ENCODE data around the gene STON1.

Gene STON1

GRCh38 chr2:48626047-48626446 is 96.1 kb downstream of the STON1 start:
- Histone ChIP-seq H2AFZ (ENCODE audit: low read length) (no peak overlapping the region), H4K8ac (ENCODE audit: low read depth, low read length) (no peak overlapping the region), H2BK12ac (ENCODE audit: low read length) (no peak overlapping the region), H3K79me1 (ENCODE audit: low read depth, low read length) (no peaks in the 10 kb centered on the region), H2BK5ac (ENCODE audit: low read length) (no peak overlapping the region), H2BK15ac (ENCODE audit: low read length) (no peak overlapping the region), H2BK120ac (ENCODE audit: low read depth, low read length) (no peak overlapping the region), H3K14ac (ENCODE audit: low read length) (no peak overlapping the region), H3K36me3 (replicated peaks in 1 of 2; ENCODE audit: control insufficient read depth in 2 of 2, insufficient read depth in 2 of 2, low read length in 2 of 2) (no peaks in the 10 kb centered on the region), H4K91ac (ENCODE audit: low read depth, low read length, poor library complexity) (no peak overlapping the region), H3K27me3 (ENCODE audit: control insufficient read depth in 3 of 3, insufficient read depth in 3 of 3, low read depth in 1 of 3, low read length in 3 of 3) (no peaks in the 10 kb centered on the region), H2AK5ac (ENCODE audit: low read depth, low read length) (no peak overlapping the region), H3K23ac (ENCODE audit: low read depth, low read length, poor library complexity) (no peak overlapping the region), H3K9ac (ENCODE audit: low read depth, low read length, poor library complexity) (no peak overlapping the region), H3K4me1 (ENCODE audit: control insufficient read depth in 2 of 2, insufficient read depth in 1 of 2, low read depth in 1 of 2, low read length in 2 of 2) (no peaks in the 10 kb centered on the region), H3K18ac (ENCODE audit: low read length) (no peak overlapping the region), H3K4me3 (ENCODE audit: low read length in 2 of 2) (no peak overlapping the region), H3K4me2 (ENCODE audit: insufficient read depth, low read length, poor library complexity, severe bottlenecking) (no peak overlapping the region), H3K27ac (replicated peaks; ENCODE audit: low read length) (no peak overlapping the region), H3K4ac (ENCODE audit: low read length) (no peak overlapping the region), H3K9me3 (replicated peaks in 1 of 2; ENCODE audit: control insufficient read depth in 2 of 2, insufficient read depth in 1 of 2, low read depth in 1 of 2, low read length in 2 of 2) (no peaks in the 10 kb centered on the region)
- DNase-seq (ENCODE audit: low spot score): no peak

GRCh38 chr2:48633143-48633542 is 103.2 kb downstream of the STON1 start:
- Histone ChIP-seq H3K79me1 (ENCODE audit: low read depth, low read length) (no peaks in the 10 kb centered on the region), H3K36me3 (replicated peaks in 1 of 2; ENCODE audit: control insufficient read depth in 2 of 2, insufficient read depth in 2 of 2, low read length in 2 of 2) (no peaks in the 10 kb centered on the region), H2AFZ (ENCODE audit: low read length) (no peak overlapping the region), H3K18ac (ENCODE audit: low read length) (no peak overlapping the region), H3K27ac (replicated peaks; ENCODE audit: low read length) (no peak overlapping the region), H3K4me3 (ENCODE audit: low read length in 2 of 2) (no peak overlapping the region), H4K8ac (ENCODE audit: low read depth, low read length) (no peak overlapping the region), H2BK12ac (ENCODE audit: low read length) (no peak overlapping the region), H3K4me1 (ENCODE audit: control insufficient read depth in 2 of 2, insufficient read depth in 1 of 2, low read depth in 1 of 2, low read length in 2 of 2) (no peaks in the 10 kb centered on the region), H2BK5ac (ENCODE audit: low read length) (no peak overlapping the region), H3K9me3 (replicated peaks in 1 of 2; ENCODE audit: control insufficient read depth in 2 of 2, insufficient read depth in 1 of 2, low read depth in 1 of 2, low read length in 2 of 2) (peaks cover 0 to 5% of the 10 kb centered on the region in 2 donors), H3K23ac (ENCODE audit: low read depth, low read length, poor library complexity) (no peak overlapping the region), H2BK15ac (ENCODE audit: low read length) (no peak overlapping the region), H3K27me3 (ENCODE audit: control insufficient read depth in 3 of 3, insufficient read depth in 3 of 3, low read depth in 1 of 3, low read length in 3 of 3) (no peaks in the 10 kb centered on the region), H3K14ac (ENCODE audit: low read length) (no peak overlapping the region), H3K9ac (ENCODE audit: low read depth, low read length, poor library complexity) (no peak overlapping the region), H3K4ac (ENCODE audit: low read length) (no peak overlapping the region), H4K91ac (ENCODE audit: low read depth, low read length, poor library complexity) (no peak overlapping the region), H3K4me2 (ENCODE audit: insufficient read depth, low read length, poor library complexity, severe bottlenecking) (no peak overlapping the region), H2BK120ac (ENCODE audit: low read depth, low read length) (no peak overlapping the region), H2AK5ac (ENCODE audit: low read depth, low read length) (no peak overlapping the region)
- no peak for DNase-seq (ENCODE audit: low spot score)
- no CpG with 5 or more reads among the region's 5 CpGs for WGBS, 2 donors (ENCODE audit: extremely low coverage in 2 of 2, insufficient read length in 2 of 2, insufficient replicate concordance in 1 of 2)

GRCh38 chr2:48635786-48636185 is 105.8 kb downstream of the STON1 start:
- no peak overlapping the region for H3K23ac ChIP-seq (ENCODE audit: low read depth, low read length, poor library complexity)
- no peak overlapping the region for H2BK15ac ChIP-seq (ENCODE audit: low read length)
- H2AK5ac ChIP-seq (ENCODE audit: low read depth, low read length): no peak overlapping the region
- H4K91ac ChIP-seq (ENCODE audit: low read depth, low read length, poor library complexity): no peak overlapping the region
- no peak overlapping the region for H3K14ac ChIP-seq (ENCODE audit: low read length)
- H2AFZ ChIP-seq (ENCODE audit: low read length): no peak overlapping the region
- no peak overlapping the region for H2BK12ac ChIP-seq (ENCODE audit: low read length)
- H3K18ac ChIP-seq (ENCODE audit: low read length): no peak overlapping the region
- no peak overlapping the region for H2BK120ac ChIP-seq (ENCODE audit: low read depth, low read length)
- no peak overlapping the region for H3K9ac ChIP-seq (ENCODE audit: low read depth, low read length, poor library complexity)
- peaks cover 0 to 5% of the 10 kb centered on the region in 2 donors for H3K9me3 ChIP-seq (replicated peaks in 1 of 2; ENCODE audit: control insufficient read depth in 2 of 2, insufficient read depth in 1 of 2, low read depth in 1 of 2, low read length in 2 of 2)
- no peaks in the 10 kb centered on the region for H3K36me3 ChIP-seq (replicated peaks in 1 of 2; ENCODE audit: control insufficient read depth in 2 of 2, insufficient read depth in 2 of 2, low read length in 2 of 2)
- no peaks in the 10 kb centered on the region for H3K4me1 ChIP-seq (ENCODE audit: control insufficient read depth in 2 of 2, insufficient read depth in 1 of 2, low read depth in 1 of 2, low read length in 2 of 2)
- WGBS, 2 donors (ENCODE audit: extremely low coverage in 2 of 2, insufficient read length in 2 of 2, insufficient replicate concordance in 1 of 2): no CpG with 5 or more reads among the region's 2 CpGs
- H2BK5ac ChIP-seq (ENCODE audit: low read length): no peak overlapping the region
- no peaks in the 10 kb centered on the region for H3K27me3 ChIP-seq (ENCODE audit: control insufficient read depth in 3 of 3, insufficient read depth in 3 of 3, low read depth in 1 of 3, low read length in 3 of 3)
- no peak for DNase-seq (ENCODE audit: low spot score)
- H3K4me3 ChIP-seq (ENCODE audit: low read length in 2 of 2): no peak overlapping the region
- no peak overlapping the region for H3K4me2 ChIP-seq (ENCODE audit: insufficient read depth, low read length, poor library complexity, severe bottlenecking)
- H3K4ac ChIP-seq (ENCODE audit: low read length): no peak overlapping the region
- H4K8ac ChIP-seq (ENCODE audit: low read depth, low read length): no peak overlapping the region
- H3K79me1 ChIP-seq (ENCODE audit: low read depth, low read length): no peaks in the 10 kb centered on the region
- H3K27ac ChIP-seq (replicated peaks; ENCODE audit: low read length): no peak overlapping the region

- H3K4me1 ChIP-seq (ENCODE audit: control insufficient read depth in 2 of 2, insufficient read depth in 1 of 2, low read depth in 1 of 2, low read length in 2 of 2): no peaks in the 10 kb centered on the region
- H3K18ac ChIP-seq (ENCODE audit: low read length): no peak overlapping the region
- no peak overlapping the region for H3K9ac ChIP-seq (ENCODE audit: low read depth, low read length, poor library complexity)
- H2BK120ac ChIP-seq (ENCODE audit: low read depth, low read length): no peak overlapping the region
- no peak overlapping the region for H3K4me3 ChIP-seq (ENCODE audit: low read length in 2 of 2)
- peaks cover 0 to 5% of the 10 kb centered on the region in 2 donors for H3K9me3 ChIP-seq (replicated peaks in 1 of 2; ENCODE audit: control insufficient read depth in 2 of 2, insufficient read depth in 1 of 2, low read depth in 1 of 2, low read length in 2 of 2)
- H3K4me2 ChIP-seq (ENCODE audit: insufficient read depth, low read length, poor library complexity, severe bottlenecking): no peak overlapping the region
- no peak overlapping the region for H3K27ac ChIP-seq (replicated peaks; ENCODE audit: low read length)
- no peak overlapping the region for H4K91ac ChIP-seq (ENCODE audit: low read depth, low read length, poor library complexity)
- H3K23ac ChIP-seq (ENCODE audit: low read depth, low read length, poor library complexity): no peak overlapping the region
- no peak overlapping the region for H3K4ac ChIP-seq (ENCODE audit: low read length)
- no peaks in the 10 kb centered on the region for H3K36me3 ChIP-seq (replicated peaks in 1 of 2; ENCODE audit: control insufficient read depth in 2 of 2, insufficient read depth in 2 of 2, low read length in 2 of 2)
- no peaks in the 10 kb centered on the region for H3K79me1 ChIP-seq (ENCODE audit: low read depth, low read length)
- no peak overlapping the region for H2BK12ac ChIP-seq (ENCODE audit: low read length)
- no peak overlapping the region for H3K14ac ChIP-seq (ENCODE audit: low read length)
- no peak for DNase-seq (ENCODE audit: low spot score)
- no peak overlapping the region for H2BK5ac ChIP-seq (ENCODE audit: low read length)
- H3K27me3 ChIP-seq (ENCODE audit: control insufficient read depth in 3 of 3, insufficient read depth in 3 of 3, low read depth in 1 of 3, low read length in 3 of 3): no peaks in the 10 kb centered on the region
- H2AK5ac ChIP-seq (ENCODE audit: low read depth, low read length): no peak overlapping the region
- H2AFZ ChIP-seq (ENCODE audit: low read length): no peak overlapping the region
- WGBS, 2 donors (ENCODE audit: extremely low coverage in 2 of 2, insufficient read length in 2 of 2, insufficient replicate concordance in 1 of 2): no CpG with 5 or more reads among the region's 1 CpG
- H2BK15ac ChIP-seq (ENCODE audit: low read length): no peak overlapping the region
- no peak overlapping the region for H4K8ac ChIP-seq (ENCODE audit: low read depth, low read length)
These were observed 108.3 kb downstream of the STON1 start for GRCh38 chr2:48638261-48638660.

Measured in neuronal stem cell (in vitro differentiated cells).